ENCODE results near the gene NMRK2.
A peak's percentile ranks its signal among the peaks of the same experiment; 100 is the strongest.
"Not testable (repeated sequence)": the region's sequence is repeated elsewhere in the genome, so short reads cannot be mapped to it uniquely, and the experiment has no call there.

The NMRK2 gene

DNA sequence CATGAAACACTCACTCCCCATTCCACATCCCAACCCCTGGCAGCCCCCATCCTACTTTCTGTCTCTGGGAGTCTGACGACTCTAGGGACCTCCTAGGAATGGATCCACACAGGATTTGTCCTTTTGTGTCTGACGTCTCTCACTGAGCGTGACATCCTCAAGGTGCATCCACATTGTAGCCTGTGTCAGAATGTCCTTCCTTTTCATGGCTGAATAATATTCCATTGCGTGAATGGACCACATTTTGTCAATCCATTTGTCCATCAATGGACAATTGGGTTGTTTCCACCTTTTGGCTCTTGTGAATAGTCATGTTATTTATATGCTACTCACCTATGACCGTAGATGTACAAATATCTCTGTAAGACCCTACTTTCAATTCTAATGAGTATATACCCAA is 16.8 kb upstream of the NMRK2 start:
- no peak overlapping the region for H3K27ac Mint-ChIP-seq
- peak overlapping the region; percentile 2 for H3K4me3 Mint-ChIP-seq
- H3K4me1 Mint-ChIP-seq: peaks cover 9% of the 10 kb centered on the region
- ATAC-seq: no peak
- H3K36me3 Mint-ChIP-seq: peaks cover 5% of the 10 kb centered on the region
- peaks cover 4% of the 10 kb centered on the region for H3K9me3 Mint-ChIP-seq
- H3K27me3 Mint-ChIP-seq: peaks cover 33% of the 10 kb centered on the region

DNA sequence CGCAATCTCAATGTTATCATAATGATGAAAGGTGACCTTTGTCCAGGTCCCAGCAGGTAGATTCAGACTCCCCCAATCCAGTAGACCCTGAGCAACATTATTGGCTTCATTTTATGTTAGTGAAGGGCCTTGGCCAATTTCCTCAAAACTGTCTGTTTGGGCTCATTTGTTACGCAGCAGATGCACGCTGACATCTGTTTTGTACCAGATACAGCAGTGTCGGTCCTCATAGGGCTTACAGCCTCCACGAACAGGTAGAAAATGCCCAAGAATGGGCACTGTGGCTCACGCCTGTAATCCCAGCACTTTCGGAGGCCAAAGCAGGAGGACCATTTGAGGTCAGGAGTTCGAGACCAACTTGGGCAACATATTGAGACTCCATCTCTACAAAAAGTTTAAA is 13.1 kb upstream of the NMRK2 start:
- peaks cover 9% of the 10 kb centered on the region for H3K4me1 Mint-ChIP-seq
- H3K27ac Mint-ChIP-seq: no peak overlapping the region
- peaks cover 13% of the 10 kb centered on the region for H3K36me3 Mint-ChIP-seq
- H3K9me3 Mint-ChIP-seq: peaks cover 15% of the 10 kb centered on the region
- ATAC-seq: no peak
- H3K27me3 Mint-ChIP-seq: peaks cover 53% of the 10 kb centered on the region
- H3K4me3 Mint-ChIP-seq: no peak overlapping the region

DNA sequence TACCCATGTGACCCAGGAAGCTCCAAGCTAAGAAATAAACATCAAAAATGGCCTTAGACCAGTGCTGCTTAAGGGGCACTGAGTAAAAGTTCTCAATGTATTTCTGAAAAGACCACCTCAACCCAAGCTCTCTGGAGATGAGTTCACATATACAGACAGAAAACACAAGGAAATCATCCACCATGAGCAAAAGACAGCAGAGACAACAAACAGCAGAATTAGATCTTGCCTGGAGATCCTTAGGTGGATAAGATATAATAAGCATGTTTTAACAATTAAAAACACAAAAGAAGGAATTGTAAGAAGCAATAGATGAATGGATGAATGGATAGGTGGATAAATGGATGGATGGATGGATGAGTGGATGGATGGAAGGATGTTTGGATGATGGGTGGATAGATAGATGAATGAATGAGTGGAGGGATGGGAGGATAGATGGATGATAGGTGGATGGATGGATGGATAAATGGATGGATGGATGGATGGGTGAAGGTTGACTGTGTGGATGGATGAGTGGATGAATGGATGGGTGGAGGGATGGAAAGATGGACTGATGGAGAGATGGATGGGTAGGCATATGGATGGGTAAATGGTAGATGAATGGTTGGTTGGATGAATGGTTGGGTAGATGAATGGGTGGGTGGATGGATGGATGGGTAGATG is 9.6 kb upstream of the NMRK2 start:
- Mint-ChIP-seq H3K9me3 (peaks cover 12% of the 10 kb centered on the region), H3K27ac (no peak overlapping the region), H3K4me1 (no peaks in the 10 kb centered on the region), H3K27me3 (peaks cover 45% of the 10 kb centered on the region), H3K4me3 (no peak overlapping the region), H3K36me3 (peaks cover 8% of the 10 kb centered on the region)
- no peak for ATAC-seq

DNA sequence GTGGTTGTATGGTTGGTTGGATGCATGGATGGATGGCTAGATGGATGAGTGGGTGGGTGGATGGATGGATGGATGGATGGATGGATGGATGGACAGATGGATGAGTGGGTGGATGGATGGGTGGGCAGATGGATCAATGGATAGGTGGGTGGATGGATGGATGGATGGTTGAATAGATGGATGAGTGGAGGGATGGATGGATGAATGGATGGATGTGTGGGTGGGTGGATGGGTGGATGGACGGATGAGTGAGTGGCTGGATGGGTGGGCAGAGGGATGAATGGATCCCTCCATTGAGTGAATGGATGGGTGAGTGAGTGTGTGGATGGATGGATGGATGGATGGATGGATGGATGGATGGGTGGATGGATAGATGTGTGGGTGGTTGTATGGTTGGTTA is 9.0 kb upstream of the NMRK2 start:
- Mint-ChIP-seq H3K4me3 (no peak overlapping the region), H3K27ac (no peak overlapping the region), H3K9me3 (peaks cover 12% of the 10 kb centered on the region), H3K36me3 (peaks cover 8% of the 10 kb centered on the region), H3K4me1 (no peaks in the 10 kb centered on the region), H3K27me3 (peaks cover 41% of the 10 kb centered on the region)
- ATAC-seq: no peak

DNA sequence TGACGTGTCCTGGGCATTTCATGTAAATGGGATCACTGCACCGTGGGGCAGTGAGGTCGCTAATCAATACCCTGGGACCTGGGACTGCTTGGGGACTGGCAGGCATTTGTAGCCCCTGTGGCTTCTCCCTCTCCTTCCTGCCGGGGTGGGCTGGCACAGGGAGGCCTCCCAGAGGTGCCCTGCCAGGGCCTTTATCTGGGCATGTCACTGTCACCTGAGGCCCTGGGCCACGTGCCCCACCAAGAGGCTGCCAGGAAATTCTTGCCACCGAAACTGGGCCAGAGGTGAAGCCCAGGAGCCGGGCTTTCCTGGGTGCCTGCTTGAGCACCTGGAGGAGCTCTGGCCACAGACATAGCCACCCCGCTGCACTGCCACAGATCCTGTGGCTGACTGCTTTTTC is 1.8 kb upstream of the NMRK2 start:
- Mint-ChIP-seq H3K4me1 (no peaks in the 10 kb centered on the region), H3K36me3 (no peaks in the 10 kb centered on the region), H3K9me3 (peaks cover 3% of the 10 kb centered on the region), H3K4me3 (no peak overlapping the region), H3K27me3 (peaks cover 66% of the 10 kb centered on the region), H3K27ac (no peak overlapping the region)
- ATAC-seq: no peak

DNA sequence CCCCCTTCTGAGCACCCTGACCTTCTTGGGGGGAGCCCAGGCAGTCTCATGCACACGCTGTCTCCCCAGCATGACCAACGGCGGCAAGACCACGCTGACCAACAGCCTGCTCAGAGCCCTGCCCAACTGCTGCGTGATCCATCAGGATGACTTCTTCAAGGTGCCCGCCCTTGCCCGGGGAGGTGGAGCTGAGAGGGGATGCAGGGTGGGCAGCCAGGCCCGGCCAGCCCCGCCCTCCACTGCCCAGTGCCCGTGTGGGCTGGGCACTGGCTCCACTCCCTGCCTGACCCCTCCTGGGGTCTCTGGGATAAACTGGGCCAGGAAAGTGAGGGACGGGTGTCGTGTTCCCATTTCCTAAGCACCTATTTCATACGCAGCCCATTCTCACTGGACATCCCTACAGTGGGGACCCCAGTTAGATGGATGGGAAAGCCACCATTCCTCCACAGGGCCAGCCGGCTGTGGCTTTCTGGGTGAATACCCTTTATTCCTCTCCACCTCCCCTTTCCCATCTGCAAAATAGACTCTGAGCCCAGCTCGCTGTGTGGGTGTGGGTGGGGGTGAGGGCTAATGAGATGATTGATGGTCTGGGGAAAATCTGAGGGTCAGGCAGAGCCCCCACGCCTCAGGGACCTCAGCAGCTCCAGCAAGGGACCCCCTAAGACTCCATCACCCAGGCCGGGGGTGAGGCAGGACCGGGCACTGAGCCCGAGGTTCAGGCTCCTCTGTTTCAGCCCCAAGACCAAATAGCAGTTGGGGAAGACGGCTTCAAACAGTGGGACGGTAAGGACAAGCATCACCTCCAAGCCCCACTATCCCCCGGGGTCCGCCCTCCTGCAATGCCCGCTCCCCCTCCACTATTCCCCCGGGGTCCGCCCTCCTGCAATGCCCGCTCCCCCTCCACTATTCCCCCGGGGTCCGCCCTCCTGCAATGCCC is 3.9 kb downstream of the NMRK2 start:
- peaks cover 48% of the 10 kb centered on the region for H3K27me3 Mint-ChIP-seq
- no peaks in the 10 kb centered on the region for H3K4me1 Mint-ChIP-seq
- no peak overlapping the region for H3K27ac Mint-ChIP-seq
- ATAC-seq: peak; percentile 46
- no peaks in the 10 kb centered on the region for H3K36me3 Mint-ChIP-seq
- no peaks in the 10 kb centered on the region for H3K9me3 Mint-ChIP-seq
- H3K4me3 Mint-ChIP-seq: no peak overlapping the region

DNA sequence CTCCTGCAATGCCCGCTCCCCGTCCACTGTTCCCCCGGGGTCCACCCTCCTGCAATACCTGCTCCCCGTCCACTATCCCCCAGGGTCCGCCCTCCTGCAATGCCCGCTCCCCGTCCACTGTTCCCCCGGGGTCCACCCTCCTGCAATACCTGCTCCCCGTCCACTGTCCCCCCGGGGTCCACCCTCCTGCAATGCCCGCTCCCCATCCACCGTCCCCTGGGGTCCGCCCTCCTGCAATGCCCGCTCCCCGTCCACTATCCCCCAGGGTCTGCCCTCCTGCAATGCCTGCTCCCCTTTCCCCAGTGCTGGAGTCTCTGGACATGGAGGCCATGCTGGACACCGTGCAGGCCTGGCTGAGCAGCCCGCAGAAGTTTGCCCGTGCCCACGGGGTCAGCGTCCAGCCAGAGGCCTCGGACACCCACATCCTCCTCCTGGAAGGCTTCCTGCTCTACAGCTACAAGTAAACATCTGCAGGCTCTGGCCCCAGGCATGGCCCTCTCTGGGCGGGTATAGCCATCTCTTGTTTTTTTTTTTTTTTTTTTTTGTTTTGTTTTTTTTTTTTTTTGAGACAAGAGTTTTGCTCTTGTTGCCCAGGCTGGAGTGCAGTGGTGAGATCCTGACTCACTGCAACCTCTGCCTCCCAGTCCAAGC is 5.6 kb downstream of the NMRK2 start:
- not testable (repeated sequence) for H3K9me3 Mint-ChIP-seq, H3K27ac Mint-ChIP-seq, H3K4me1 Mint-ChIP-seq, H3K4me3 Mint-ChIP-seq, H3K36me3 Mint-ChIP-seq, ATAC-seq
- H3K27me3 Mint-ChIP-seq: peaks cover 40% of the 10 kb centered on the region

DNA sequence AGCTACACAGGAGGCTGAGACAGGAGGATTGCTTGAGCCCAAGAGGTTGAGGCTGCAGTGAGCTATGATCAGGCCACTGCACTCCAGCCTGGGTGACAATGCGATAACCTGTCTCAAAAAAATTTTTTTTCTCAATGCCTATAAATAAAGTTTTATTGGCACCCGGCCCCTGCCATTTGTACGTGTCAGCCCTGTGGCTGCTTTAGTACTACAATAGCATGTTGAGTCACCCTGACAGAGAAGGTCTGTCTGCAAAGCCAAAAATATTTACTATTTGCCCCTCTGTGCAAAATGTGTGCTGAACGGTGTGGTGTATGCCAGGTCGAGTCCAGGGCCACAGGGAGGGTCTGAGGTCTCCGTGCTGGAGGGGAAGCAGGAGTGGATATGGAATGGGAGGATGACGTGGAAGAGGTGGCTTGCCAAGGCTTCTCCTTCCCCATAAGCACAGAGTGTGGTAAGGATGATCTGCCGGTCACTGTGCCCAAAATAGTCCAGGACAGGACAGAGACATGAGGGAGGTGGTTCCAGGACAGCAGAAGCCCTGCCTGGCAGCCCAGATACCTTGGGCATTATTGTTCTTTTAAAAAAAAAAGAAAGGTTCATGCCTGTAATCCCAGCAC is 10.0 kb downstream of the NMRK2 start:
- no peaks in the 10 kb centered on the region for H3K9me3 Mint-ChIP-seq
- ATAC-seq: no peak
- H3K4me3 Mint-ChIP-seq: no peak overlapping the region
- no peaks in the 10 kb centered on the region for H3K36me3 Mint-ChIP-seq
- peaks cover 5% of the 10 kb centered on the region for H3K4me1 Mint-ChIP-seq
- H3K27ac Mint-ChIP-seq: no peak overlapping the region
- H3K27me3 Mint-ChIP-seq: peaks cover 37% of the 10 kb centered on the region

DNA sequence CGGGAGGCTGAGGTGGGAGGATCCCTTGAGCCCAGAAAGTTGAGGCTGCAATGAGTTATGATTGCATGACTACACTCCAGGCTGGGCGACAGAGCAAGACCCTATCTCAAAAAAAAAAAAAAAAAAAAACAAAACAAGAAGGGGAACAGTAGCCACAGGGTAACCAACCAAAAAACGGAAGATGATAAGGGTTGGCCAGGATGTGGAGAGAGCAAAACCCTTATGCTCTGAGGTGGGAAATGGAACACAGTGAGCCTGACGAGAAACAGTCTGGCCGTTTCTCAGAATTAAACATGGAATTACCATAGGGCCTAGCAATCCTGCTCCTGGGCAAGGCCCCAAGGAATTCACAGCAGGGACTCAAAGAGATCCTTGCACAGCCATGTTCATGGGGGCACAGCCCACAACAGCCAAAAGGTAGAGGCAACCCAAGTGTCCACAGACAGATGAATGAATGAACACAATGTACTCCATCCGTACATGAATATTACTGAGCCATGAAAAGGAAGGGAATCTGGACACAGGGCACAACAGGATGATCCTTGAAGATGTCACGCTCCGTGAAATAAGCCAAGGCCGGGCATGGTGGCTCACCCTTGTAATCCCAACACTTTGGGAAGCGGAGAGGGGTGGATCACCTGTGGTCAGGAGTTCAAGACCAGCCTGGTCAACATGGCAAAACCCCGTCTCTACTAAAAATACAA is 11.3 kb downstream of the NMRK2 start:
- no peak for ATAC-seq
- H3K27ac Mint-ChIP-seq: no peak overlapping the region

DNA sequence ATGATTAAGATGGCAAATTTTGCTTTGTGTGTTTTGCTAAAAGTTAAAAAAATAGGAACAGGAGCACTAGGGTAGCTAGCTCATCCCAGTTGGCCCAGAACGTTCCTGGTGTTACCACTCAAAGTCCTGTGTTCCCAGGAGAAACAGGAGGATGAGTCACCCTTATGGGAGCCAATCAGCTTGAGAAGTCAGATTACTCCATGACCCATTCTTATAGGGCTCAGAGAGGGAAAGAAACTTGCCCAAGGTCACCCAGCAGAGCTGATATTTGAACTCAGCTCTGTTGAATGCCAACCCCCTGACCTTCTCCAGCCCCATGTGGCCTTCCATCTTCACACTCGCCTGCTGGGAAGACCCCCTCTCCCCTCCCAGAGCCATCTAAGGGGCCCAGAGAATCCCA is 13.0 kb downstream of the NMRK2 start:
- Mint-ChIP-seq H3K27me3 (peaks cover 29% of the 10 kb centered on the region), H3K4me3 (no peak overlapping the region), H3K4me1 (peaks cover 6% of the 10 kb centered on the region), H3K36me3 (no peaks in the 10 kb centered on the region), H3K27ac (no peak overlapping the region), H3K9me3 (no peaks in the 10 kb centered on the region)
- no peak for ATAC-seq

More for the DNA sequence above, 11.3 kb downstream of the NMRK2 start:
- Mint-ChIP-seq H3K4me3 (no peak overlapping the region), H3K4me1 (peaks cover 5% of the 10 kb centered on the region), H3K9me3 (no peaks in the 10 kb centered on the region), H3K27me3 (peaks cover 28% of the 10 kb centered on the region), H3K36me3 (no peaks in the 10 kb centered on the region)

DNA sequence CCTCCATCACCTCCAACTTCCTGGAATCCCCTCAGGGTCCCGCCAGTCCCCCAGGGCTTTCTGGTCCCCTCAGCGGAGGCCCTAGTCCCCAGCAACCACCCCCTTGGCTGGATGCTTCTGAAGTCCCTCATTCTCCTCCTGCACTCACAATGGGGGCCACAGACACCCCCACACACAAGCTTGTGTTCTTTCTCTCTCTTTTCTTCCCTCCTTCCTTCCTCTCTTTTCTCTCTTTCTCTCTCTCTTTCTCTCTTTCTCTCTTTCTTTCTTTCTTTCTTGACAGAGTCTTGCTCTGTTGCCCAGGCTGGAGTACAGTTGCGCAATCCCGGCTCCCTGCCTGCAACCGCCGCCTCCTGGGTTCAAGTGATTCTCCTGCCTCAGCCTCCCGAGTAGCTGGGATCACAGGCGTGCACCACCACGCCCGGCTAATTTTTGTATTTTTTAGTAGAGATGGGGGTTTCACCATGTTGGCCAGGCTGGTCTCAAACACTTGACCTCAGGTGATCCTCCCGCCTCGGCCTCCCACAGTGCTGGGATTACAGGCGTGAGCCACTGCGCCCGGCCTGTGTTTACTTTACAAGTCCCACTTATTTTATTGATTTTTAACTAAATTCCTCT is 14.6 kb downstream of the NMRK2 start:
- H3K36me3 Mint-ChIP-seq, H3K4me3 Mint-ChIP-seq, H3K27ac Mint-ChIP-seq, ATAC-seq, H3K9me3 Mint-ChIP-seq: not testable (repeated sequence)
- Mint-ChIP-seq H3K27me3 (peaks cover 36% of the 10 kb centered on the region), H3K4me1 (peaks cover 20% of the 10 kb centered on the region)

DNA sequence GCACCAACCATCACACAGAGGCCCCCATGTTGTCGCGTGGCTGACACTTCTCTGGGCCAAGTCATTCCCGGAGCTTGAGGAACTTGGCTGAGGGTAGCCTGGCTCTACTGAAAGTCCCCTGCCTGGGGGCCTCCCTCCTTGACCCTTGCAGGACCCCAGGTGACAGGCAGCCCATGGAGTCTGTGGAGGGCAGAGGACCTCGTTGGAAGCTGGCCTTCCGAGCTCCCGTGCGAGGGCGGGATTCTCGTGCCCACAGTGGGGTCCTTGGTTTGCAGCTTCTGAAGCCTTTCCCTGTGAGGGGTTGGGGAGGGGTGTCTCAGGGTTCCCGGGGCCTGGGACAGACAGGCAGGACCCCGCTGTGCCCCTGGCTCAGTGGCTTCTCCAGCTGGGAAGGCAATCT is 16.4 kb downstream of the NMRK2 start:
- Mint-ChIP-seq H3K4me3 (no peak overlapping the region), H3K27me3 (peaks cover 46% of the 10 kb centered on the region), H3K4me1 (peaks cover 22% of the 10 kb centered on the region), H3K27ac (no peak overlapping the region), H3K36me3 (no peaks in the 10 kb centered on the region), H3K9me3 (no peaks in the 10 kb centered on the region)
- no peak for ATAC-seq

DNA sequence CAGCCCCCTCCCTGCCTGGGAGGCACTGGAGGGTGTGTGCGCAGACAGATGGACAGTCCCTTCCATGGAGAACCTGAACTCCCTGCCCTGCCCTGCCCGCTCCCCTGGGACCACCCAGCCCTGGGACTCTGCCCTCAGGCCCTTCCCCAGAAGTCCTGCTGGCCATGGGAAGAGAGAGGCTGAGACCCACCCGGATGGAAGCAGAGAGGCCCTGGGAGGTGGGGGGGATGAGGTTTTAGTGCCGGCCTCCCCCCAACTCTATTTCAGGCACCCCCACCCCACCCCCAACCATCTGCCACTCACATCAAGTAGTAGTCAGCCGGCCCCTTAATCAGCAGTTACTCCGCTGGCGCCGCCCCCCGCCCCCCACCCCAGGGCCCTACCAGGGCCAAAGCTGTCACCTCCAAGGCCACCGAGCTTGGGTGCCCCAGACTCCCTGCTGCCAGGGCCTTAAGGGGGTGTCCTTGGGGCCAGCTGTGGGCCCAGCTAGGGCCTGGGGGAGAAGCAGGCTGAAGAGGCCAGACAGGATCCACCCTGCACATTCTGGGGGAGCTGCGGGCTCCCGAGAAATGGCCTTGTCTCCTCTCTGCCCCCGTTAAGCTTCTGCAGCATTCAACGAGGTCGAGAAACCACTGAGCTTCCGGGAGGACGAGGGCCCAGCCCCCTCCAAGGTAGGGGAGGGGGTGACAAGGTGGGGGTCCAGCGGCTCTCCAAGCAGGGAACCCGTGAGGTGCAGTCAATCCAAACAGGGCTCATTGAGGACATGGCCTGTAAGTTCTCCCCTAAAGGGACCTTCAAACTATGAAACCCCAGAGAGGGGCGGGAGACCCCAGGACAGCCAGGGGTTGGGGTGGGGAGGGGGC is 17.4 kb downstream of the NMRK2 start:
- peaks cover 20% of the 10 kb centered on the region for H3K4me1 Mint-ChIP-seq
- H3K27ac Mint-ChIP-seq: no peak overlapping the region
- H3K9me3 Mint-ChIP-seq: no peaks in the 10 kb centered on the region
- peaks cover 6% of the 10 kb centered on the region for H3K36me3 Mint-ChIP-seq
- peaks cover 46% of the 10 kb centered on the region for H3K27me3 Mint-ChIP-seq
- ATAC-seq: no peak
- H3K4me3 Mint-ChIP-seq: no peak overlapping the region

Data from stimulated activated memory B cell treated with anti-CD40 and anti-IgM and Interleukin-4, amounts not matched to agents 10 μg/mL and 1 μg/mL and 100 μg/mL, for 72 hours (primary cell).